ENCODE results near the gene STXBP3.
A peak's percentile ranks its signal among the peaks of the same experiment; 100 is the strongest.
"Not testable (repeated sequence)": the region's sequence is repeated elsewhere in the genome, so short reads cannot be mapped to it uniquely, and the experiment has no call there.

STXBP3 gene

GRCh38 chr1:108746382-108747170, at the start of gene STXBP3:
Gene STXBP3 (plus strand): TSS chr1:108746674. CDS start chr1:108746738, 64 bp downstream.
- peak; percentile 99 for DNase-seq (ENCODE audit: low read depth, low spot score)

- DNase-seq (ENCODE audit: low read depth, low spot score): no peak
Observed at GRCh38 chr1:108699375-108700332, 46.8 kb upstream of the STXBP3 start.

- no peak for DNase-seq (ENCODE audit: low read depth, low spot score)
Observed at GRCh38 chr1:108701176-108701849, 45.2 kb upstream of the STXBP3 start.

- DNase-seq (ENCODE audit: low read depth, low spot score): not testable (repeated sequence)
Observed at GRCh38 chr1:108702109-108702508, 44.4 kb upstream of the STXBP3 start.

- DNase-seq (ENCODE audit: low read depth, low spot score): no peak
Observed at GRCh38 chr1:108703939-108704338, 42.5 kb upstream of the STXBP3 start.

- DNase-seq (ENCODE audit: low read depth, low spot score): no peak
Observed at GRCh38 chr1:108704496-108704895, 42.0 kb upstream of the STXBP3 start.

- DNase-seq (ENCODE audit: low read depth, low spot score): no peak
Observed at GRCh38 chr1:108706643-108707042, 39.8 kb upstream of the STXBP3 start.

GRCh38 chr1:108708691-108709660, 37.5 kb upstream of the STXBP3 start:
- DNase-seq (ENCODE audit: low read depth, low spot score): peak; percentile 52

- DNase-seq (ENCODE audit: low read depth, low spot score): peak; percentile 63
Observed at GRCh38 chr1:108712606-108713150, 33.8 kb upstream of the STXBP3 start, which contains the start of gene FNDC7. Gene FNDC7 (plus strand): TSS chr1:108712908. CDS start chr1:108712934, 26 bp downstream.

- DNase-seq (ENCODE audit: low read depth, low spot score): no peak
Observed at GRCh38 chr1:108715932-108716331, 30.5 kb upstream of the STXBP3 start.

- DNase-seq (ENCODE audit: low read depth, low spot score): no peak
Observed at GRCh38 chr1:108716437-108717230, 29.8 kb upstream of the STXBP3 start.

GRCh38 chr1:108717774-108718316, 28.6 kb upstream of the STXBP3 start:
- DNase-seq (ENCODE audit: low read depth, low spot score): no peak

- DNase-seq (ENCODE audit: low read depth, low spot score): no peak
Observed at GRCh38 chr1:108718927-108719655, 27.4 kb upstream of the STXBP3 start.

- peak; percentile 23 for DNase-seq (ENCODE audit: low read depth, low spot score)
Observed at GRCh38 chr1:108719656-108720435, 26.6 kb upstream of the STXBP3 start.

GRCh38 chr1:108722292-108722691, 24.2 kb upstream of the STXBP3 start:
- DNase-seq (ENCODE audit: low read depth, low spot score): no peak

- no peak for DNase-seq (ENCODE audit: low read depth, low spot score)
Observed at GRCh38 chr1:108725906-108726305, 20.6 kb upstream of the STXBP3 start.

- DNase-seq (ENCODE audit: low read depth, low spot score): no peak
Observed at GRCh38 chr1:108728327-108728923, 18.0 kb upstream of the STXBP3 start.
